Mucosa of descending colon (tissue), 3 donors: ENCODE measurements around the gene MAP3K2. TPM values are rescaled to one million over a fixed set of nuclear protein-coding genes. Genes with fewer than 3 reads are reported as not detected.

Experiments used
- ATAC-seq: fragments of 200-7000 bp; cut with Tn5 transposase; one replicate; pipeline ENCODE4 v1.9.1; 2020; ENCODE audit warnings: mild to moderate bottlenecking, moderate library complexity
- DNase-seq, 3 donors: peaks; one replicate each; pipeline ENCODE4 v3.0.0-alpha.2; 2020
- H3K36me3 ChIP-seq: fragments of 200-600 bp; one replicate; pipeline ENCODE4 v1.8.0; 2021; ENCODE audit warnings: low read depth, mild to moderate bottlenecking
- H3K4me1 ChIP-seq: fragments of 200-600 bp; one replicate; pipeline ENCODE4 v1.8.0; 2021; ENCODE audit warnings: low read depth, mild to moderate bottlenecking
- H3K4me3 ChIP-seq: fragments of 200-600 bp; one replicate; pipeline ENCODE4 v1.8.0; 2021; ENCODE audit warnings: mild to moderate bottlenecking
- H3K9me3 ChIP-seq: fragments of 200-600 bp; one replicate; pipeline ENCODE4 v1.8.0; 2021; ENCODE audit warnings: mild to moderate bottlenecking
- CTCF ChIP-seq: fragments of 200-600 bp; IDR thresholded peaks from one replicate; pipeline ENCODE4 v1.8.0; 2022; ENCODE audit warnings: antibody characterized with exemption, mild to moderate bottlenecking
- intact Hi-C, 2 donors: fragments of 100-400 bp; cut with DNase I in 1 of 2; cut with micrococcal nuclease in 1 of 2; formaldehyde crosslinking; loops; one replicate each; pipeline versions ENCODE4 v1.11.0 to v1.11.1; 2022; cut with DNase I, micrococcal nuclease
- total RNA-seq, 3 donors: library from RNA; stranded (reverse); fragmentation: NEBNext Ultra II Directional in 2 of 3; extraction: Animal tissue kit (Norgen Biotek cat#: 25700) in 2 of 3; gene quantifications; one replicate each; pipeline versions ENCODE4 v1.2.1 to v1.2.4, GENCODE V29; 2021 to 2023
- donor health status: DM: no; HTN: no; CAD: no; lungs with moderate emphysema.
- donor health status: DM: no; HTN: no; CAD: no.
- donor health status: DM: no; HTN: yes; CAD: no.

Gene MAP3K2
- total RNA-seq, 3 donors from 2014 or later: 71.8 to 80.6 (median 77.1) TPM

GRCh38 chr2:127429291-127429690, 41.5 kb upstream of the MAP3K2 start:
- intact Hi-C loops: no loop called here

GRCh38 chr2:127428815-127429109, 41.0 kb upstream of the MAP3K2 start:
- no peak for TF ChIP-seq CTCF
- Histone ChIP-seq H3K36me3 (no peaks in the 10 kb centered on the region), H3K4me1 (peaks cover under 1% of the 10 kb centered on the region), H3K4me3 (no peak overlapping the region), H3K9me3 (no peaks in the 10 kb centered on the region)
- DNase-seq (no peak), ATAC-seq (no peak)
- intact Hi-C loops: no loop called here

More at GRCh38 chr2:127429291-127429690, 41.5 kb upstream of the MAP3K2 start:
- no peak for ATAC-seq
- Histone ChIP-seq H3K4me3 (no peak overlapping the region), H3K36me3 (no peaks in the 10 kb centered on the region), H3K9me3 (no peaks in the 10 kb centered on the region), H3K4me1 (no peaks in the 10 kb centered on the region)
- no peak for TF ChIP-seq CTCF
- DNase-seq: no peak

GRCh38 chr2:127428057-127428814, 40.5 kb upstream of the MAP3K2 start:
- peaks cover 4% of the 10 kb centered on the region for H3K4me1 ChIP-seq
- TF ChIP-seq CTCF: no peak
- ATAC-seq (no peak), DNase-seq (no peak)
- no peaks in the 10 kb centered on the region for H3K9me3 ChIP-seq
- no peak overlapping the region for H3K4me3 ChIP-seq
- intact Hi-C loops: no loop called here
- H3K36me3 ChIP-seq: no peaks in the 10 kb centered on the region

GRCh38 chr2:127427376-127428056, 39.7 kb upstream of the MAP3K2 start:
- Histone ChIP-seq H3K36me3 (no peaks in the 10 kb centered on the region), H3K4me1 (peaks cover 4% of the 10 kb centered on the region), H3K9me3 (no peaks in the 10 kb centered on the region), H3K4me3 (no peak overlapping the region)
- intact Hi-C loops: no loop called here
- DNase-seq: no peak
- ATAC-seq: no peak
- no peak for TF ChIP-seq CTCF

GRCh38 chr2:127426501-127427354, 39.0 kb upstream of the MAP3K2 start:
- intact Hi-C loops: no loop called here
- no peak for DNase-seq
- Histone ChIP-seq H3K9me3 (no peaks in the 10 kb centered on the region), H3K4me3 (no peak overlapping the region), H3K36me3 (no peaks in the 10 kb centered on the region), H3K4me1 (peaks cover 4% of the 10 kb centered on the region)
- TF ChIP-seq CTCF: no peak
- no peak for ATAC-seq
